Prostate gland (tissue), 2 donors: ENCODE data around the gene MAP9. TPM values are rescaled to one million over a fixed set of nuclear protein-coding genes. Genes with fewer than 3 reads are reported as not detected.

Experiments
- DNase-seq: peaks from one replicate; pipeline ENCODE4 v3.0.0-alpha.2; 2019; ENCODE audit warnings: low spot score
- H3K27ac ChIP-seq, 2 donors: fragments of 200-600 bp; sonication (generic); 2 replicates each; pipeline ENCODE4 v1.5.1; 2017 to 2019
- H3K27me3 ChIP-seq: fragments of 200-600 bp; sonication (generic); replicated peaks from 2 replicates; pipeline ENCODE4 v1.5.1; 2019; ENCODE audit not compliant: insufficient read depth
- H3K36me3 ChIP-seq, 2 donors: fragments of 200-600 bp; sonication (generic); 1 replicate in 1 of 2; 2 replicates in 1 of 2; pipeline versions ENCODE4 v1.5.1 to v1.8.1; 2017 to 2019
- H3K4me1 ChIP-seq: fragments of 200-600 bp; sonication (generic); replicated peaks from 2 replicates; pipeline ENCODE4 v1.5.1; 2019
- H3K4me3 ChIP-seq, 2 donors: fragments of 200-600 bp; sonication (generic); 2 replicates each; pipeline ENCODE4 v1.5.1; 2017 to 2019
- H3K9me3 ChIP-seq: fragments of 200-600 bp; sonication (generic); 2 replicates; pipeline ENCODE4 v1.5.1; 2017
- POLR2A ChIP-seq: fragments of 450-650 bp; IDR thresholded peaks from one replicate; pipeline ENCODE4 v1.6.1; 2016; ENCODE audit warnings: antibody characterized with exemption, mild to moderate bottlenecking
- POLR2AphosphoS5 ChIP-seq: sonication (generic); formaldehyde crosslinking; IDR thresholded peaks from one replicate; pipeline ENCODE4 v1.6.1; 2017; ENCODE audit warnings: antibody characterized with exemption
- WGBS: methylation state at CpG from one replicate; pipeline ENCODE4 v1.1.5; 2018; 5-methylcytosine and 5-hydroxymethylcytosine counted together
- intact Hi-C: fragments of 100-400 bp; cut with DNase I; formaldehyde crosslinking; loops from one replicate; pipeline ENCODE4 v1.14.2; 2022
- small RNA-seq, 2 donors: library from RNA; depleted of rRNA; stranded (forward); fragments of <200 nt; gene quantifications; one replicate each; pipeline ENCODE3, GENCODE V24; 2016
- total RNA-seq, 2 donors: library from RNA; depleted of rRNA; stranded (reverse); fragments of >200 nt; gene quantifications; one replicate each; pipeline ENCODE4 v1.1.0, GENCODE V29; 2016
- TF ChIP-seq, protein P1 (sequence below), 4 experiments: fragments of 200-600 bp in 2 of 4; fragments of 450-650 bp in 2 of 4; sonication (generic) in 2 of 4; IDR thresholded peaks; 1 replicate in 3 of 4; 2 replicates in 1 of 4; pipeline ENCODE4 v1.5.1; 2016 to 2019; ENCODE audit warnings: antibody characterized with exemption in 4 of 4, mild to moderate bottlenecking in 2 of 4, moderate library complexity in 2 of 4

MAP9 gene
- total RNA-seq, 2 donors from 2014 or later: 15.8 to 17.9 TPM

DNA sequence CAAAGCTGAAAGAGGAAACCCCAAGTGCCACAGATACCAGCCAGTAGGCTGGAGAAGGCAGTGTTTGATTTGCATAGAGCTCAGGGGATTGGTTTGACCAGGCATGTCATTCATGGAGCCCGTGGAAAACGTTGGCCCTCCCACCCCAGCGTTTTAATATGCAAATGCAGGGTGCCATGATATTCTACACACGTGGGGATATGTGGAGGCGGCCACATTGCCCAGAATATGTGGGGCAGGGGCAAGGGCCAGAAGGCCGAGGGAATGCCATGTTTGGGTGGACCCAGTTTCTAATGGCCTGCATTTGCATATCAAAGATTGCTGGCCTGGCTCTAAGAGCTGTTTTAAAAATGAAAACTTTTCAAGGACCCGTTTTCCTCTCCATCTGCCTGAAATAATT, 71.1 kb downstream of the MAP9 start:
- H3K9me3 ChIP-seq: no peaks in the 10 kb centered on the region
- no peaks in the 10 kb centered on the region for H3K27me3 ChIP-seq
- no peaks in the 10 kb centered on the region for H3K4me1 ChIP-seq
- TF ChIP-seq POLR2A (no peak), POLR2AphosphoS5 (no peak)
- TF ChIP-seq, protein P1, sequence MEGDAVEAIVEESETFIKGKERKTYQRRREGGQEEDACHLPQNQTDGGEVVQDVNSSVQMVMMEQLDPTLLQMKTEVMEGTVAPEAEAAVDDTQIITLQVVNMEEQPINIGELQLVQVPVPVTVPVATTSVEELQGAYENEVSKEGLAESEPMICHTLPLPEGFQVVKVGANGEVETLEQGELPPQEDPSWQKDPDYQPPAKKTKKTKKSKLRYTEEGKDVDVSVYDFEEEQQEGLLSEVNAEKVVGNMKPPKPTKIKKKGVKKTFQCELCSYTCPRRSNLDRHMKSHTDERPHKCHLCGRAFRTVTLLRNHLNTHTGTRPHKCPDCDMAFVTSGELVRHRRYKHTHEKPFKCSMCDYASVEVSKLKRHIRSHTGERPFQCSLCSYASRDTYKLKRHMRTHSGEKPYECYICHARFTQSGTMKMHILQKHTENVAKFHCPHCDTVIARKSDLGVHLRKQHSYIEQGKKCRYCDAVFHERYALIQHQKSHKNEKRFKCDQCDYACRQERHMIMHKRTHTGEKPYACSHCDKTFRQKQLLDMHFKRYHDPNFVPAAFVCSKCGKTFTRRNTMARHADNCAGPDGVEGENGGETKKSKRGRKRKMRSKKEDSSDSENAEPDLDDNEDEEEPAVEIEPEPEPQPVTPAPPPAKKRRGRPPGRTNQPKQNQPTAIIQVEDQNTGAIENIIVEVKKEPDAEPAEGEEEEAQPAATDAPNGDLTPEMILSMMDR (IDR thresholded peaks at IDR 0.05): no peak
- H3K36me3 ChIP-seq: no peaks in the 10 kb centered on the region
- H3K27ac ChIP-seq: no peak overlapping the region
- DNase-seq: no peak
- intact Hi-C loops: no loop called here
- H3K4me3 ChIP-seq: no peak overlapping the region
- WGBS: 80% methylated on average over 7 of the region's 7 CpGs

DNA sequence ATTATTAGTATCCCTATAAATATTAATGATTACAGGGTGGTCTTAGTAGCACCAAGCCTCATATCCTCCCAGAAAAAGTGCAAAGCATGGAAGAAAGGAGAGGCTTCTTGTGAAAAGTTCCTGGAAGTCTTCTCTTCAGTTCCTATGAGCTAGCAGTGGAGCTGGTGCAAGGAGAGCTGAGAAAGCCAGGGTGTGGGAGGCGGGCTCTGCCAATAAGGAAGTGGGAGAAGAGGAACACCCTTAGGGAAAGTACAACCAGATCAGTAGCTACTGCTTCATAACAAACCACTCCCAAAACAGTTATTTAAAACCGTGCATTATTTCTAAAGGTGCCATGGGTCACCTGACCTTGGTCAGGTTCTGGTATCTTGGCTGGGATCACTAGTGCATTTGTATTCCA, 72.4 kb downstream of the MAP9 start:
- Histone ChIP-seq H3K4me1 (no peaks in the 10 kb centered on the region), H3K27ac (no peak overlapping the region), H3K36me3 (no peaks in the 10 kb centered on the region), H3K27me3 (no peaks in the 10 kb centered on the region), H3K9me3 (no peaks in the 10 kb centered on the region), H3K4me3 (no peak overlapping the region)
- TF ChIP-seq POLR2AphosphoS5: no peak
- TF ChIP-seq POLR2A: no peak
- TF ChIP-seq, protein P1 (IDR thresholded peaks at IDR 0.05): no peak
- DNase-seq: no peak
- intact Hi-C loops: no loop called here
- 70% methylated on average over 2 of the region's 2 CpGs for WGBS

DNA sequence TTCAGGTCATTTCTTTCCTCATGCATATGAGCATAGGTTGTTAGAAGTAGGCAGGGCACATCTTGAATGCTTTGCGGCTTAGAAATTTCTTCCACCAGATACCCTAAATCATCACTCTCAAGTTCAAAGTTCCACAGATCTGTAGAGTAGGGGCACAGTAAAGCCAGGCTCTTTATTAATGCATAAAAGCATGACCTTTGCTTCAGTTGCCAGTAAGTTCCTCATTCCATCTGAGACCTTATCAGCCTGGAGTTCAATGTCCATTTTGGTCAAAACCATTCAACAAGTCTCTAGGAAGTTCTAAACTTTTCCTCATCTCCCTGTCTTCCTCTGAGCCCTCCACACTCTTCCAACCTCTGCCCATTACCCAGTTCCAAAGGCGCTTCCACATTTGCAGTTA, 77.7 kb downstream of the MAP9 start:
- Histone ChIP-seq H3K4me1 (no peaks in the 10 kb centered on the region), H3K27me3 (no peaks in the 10 kb centered on the region), H3K9me3 (no peaks in the 10 kb centered on the region), H3K27ac (no peak overlapping the region), H3K36me3 (no peaks in the 10 kb centered on the region), H3K4me3 (no peak overlapping the region)
- no peak for DNase-seq
- intact Hi-C loops: no loop called here
- TF ChIP-seq POLR2AphosphoS5 (no peak), POLR2A (no peak)
- TF ChIP-seq, protein P1 (IDR thresholded peaks at IDR 0.05): no peak
- 96% methylated on average over 2 of the region's 2 CpGs for WGBS

Small RNA genes lying within 50 kb of the gene (small RNA-seq; reads per million reads assigned to genes)
- gene AC097467.4 (0 reads per million in 2 donors), gene YWHAEP4 (0 reads per million in 2 donors)

Other genes starting within 250 kb of the MAP9 start
- gene NPY2R, start 168.3 kb downstream of the MAP9 start, total RNA-seq: 1 to 10 TPM in 1 of 2 donors, not detected in 1; 2.6 TPM